GM12878 (cell line): Measurements from ENCODE around the gene DMAC2.

ENCODE experiments used
- ETV6 ChIP-seq, 2 experiments: fragments of 450-650 bp in 1 of 2; IDR thresholded peaks in 1 of 2; conservative IDR thresholded peaks in 1 of 2; 2 replicates each; pipeline ENCODE4 v1.6.1; 2014; ENCODE audit warnings: antibody characterized with exemption in 1 of 2, borderline replicate concordance in 1 of 2, low read depth in 1 of 2, mild to moderate bottlenecking in 1 of 2, moderate library complexity in 1 of 2
- EZH2 ChIP-seq: IDR thresholded peaks from 2 replicates; pipeline ENCODE4 v1.6.1; 2012; ENCODE audit warnings: low read depth, mild to moderate bottlenecking, control low read depth, inconsistent platforms, low read length, borderline replicate concordance; ENCODE audit not compliant: control insufficient read depth
- KDM1A ChIP-seq: fragments of 200-600 bp; sonication (generic); IDR thresholded peaks from 2 replicates; pipeline ENCODE4 v1.6.1; 2016; ENCODE audit warnings: borderline replicate concordance
- MTA2 ChIP-seq: fragments of 450-650 bp; IDR thresholded peaks from 2 replicates; pipeline ENCODE4 v1.6.1; 2016; ENCODE audit warnings: low read depth, mild to moderate bottlenecking, moderate library complexity
- NFYB ChIP-seq: IDR thresholded peaks from 2 replicates; pipeline ENCODE4 v1.6.1; 2011; ENCODE audit warnings: low read depth, mild to moderate bottlenecking, low read length, improper control_type of control experiment, moderate library complexity; ENCODE audit not compliant: insufficient read depth
- NR2C2 ChIP-seq: IDR thresholded peaks from 2 replicates; pipeline ENCODE4 v1.6.1; 2011; ENCODE audit warnings: borderline replicate concordance, low read depth; ENCODE audit not compliant: control insufficient read depth, insufficient read length
- SREBF2 ChIP-seq: IDR thresholded peaks from 2 replicates; pipeline ENCODE4 v1.6.1; 2012; ENCODE audit warnings: mild to moderate bottlenecking, low read length
- SUZ12 ChIP-seq: fragments of 200-600 bp; sonication (generic); IDR thresholded peaks from one replicate; pipeline ENCODE4 v1.6.1; 2018; ENCODE audit warnings: antibody characterized with exemption, mild to moderate bottlenecking; ENCODE audit not compliant: unreplicated experiment
- TBL1XR1 ChIP-seq: IDR thresholded peaks from 2 replicates; pipeline ENCODE4 v1.6.1; 2012; ENCODE audit warnings: low read depth, low read length, improper control_type of control experiment
- ZNF274 ChIP-seq: IDR thresholded peaks from one replicate; pipeline ENCODE4 v1.8.0; 2011; ENCODE audit not compliant: insufficient read length, insufficient read depth
- TF ChIP-seq, protein P1 (sequence below): IDR thresholded peaks from 2 replicates; pipeline ENCODE4 v1.6.1; 2011; ENCODE audit warnings: low read depth, low read length, improper control_type of control experiment, borderline replicate concordance
- TF ChIP-seq, protein P2 (sequence below): fragments of 450-650 bp; IDR thresholded peaks from 2 replicates; pipeline ENCODE4 v1.6.1; 2017; ENCODE audit warnings: mild to moderate bottlenecking, moderate library complexity
- TF ChIP-seq, protein P3 (sequence below), 3 experiments: IDR thresholded peaks in 2 of 3; conservative IDR thresholded peaks in 1 of 3; 2 replicates each; pipeline ENCODE4 v1.5.1; 2011; ENCODE audit warnings: low read depth in 3 of 3, low read length in 3 of 3, mild to moderate bottlenecking in 3 of 3, control low read depth in 2 of 3, moderate library complexity in 2 of 3, inconsistent platforms in 1 of 3, mixed read lengths in 1 of 3; ENCODE audit not compliant: control insufficient read depth in 2 of 3, insufficient read depth in 1 of 3; ENCODE audit errors: extremely low read depth in 1 of 3

DNA sequence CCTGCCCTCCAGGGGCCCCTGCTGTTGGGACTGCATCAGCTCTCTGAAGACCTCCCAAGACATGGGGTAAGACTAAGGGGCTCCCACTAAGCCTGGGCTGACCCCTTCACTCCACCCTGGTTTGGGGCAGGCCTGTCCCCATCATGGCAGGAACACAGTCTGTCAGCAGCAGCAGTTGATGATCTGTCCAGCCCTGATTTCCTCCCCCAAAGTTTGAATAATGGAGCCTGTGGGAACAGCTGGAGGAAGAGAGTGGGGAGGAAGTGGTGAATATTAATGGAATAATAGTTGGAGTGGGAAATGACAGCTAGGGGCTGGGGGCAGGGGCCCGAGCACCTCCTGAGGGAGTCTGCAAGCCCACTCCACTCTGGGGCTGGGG is 11.2 kb downstream of the DMAC2 start:
- TF ChIP-seq, protein P1, sequence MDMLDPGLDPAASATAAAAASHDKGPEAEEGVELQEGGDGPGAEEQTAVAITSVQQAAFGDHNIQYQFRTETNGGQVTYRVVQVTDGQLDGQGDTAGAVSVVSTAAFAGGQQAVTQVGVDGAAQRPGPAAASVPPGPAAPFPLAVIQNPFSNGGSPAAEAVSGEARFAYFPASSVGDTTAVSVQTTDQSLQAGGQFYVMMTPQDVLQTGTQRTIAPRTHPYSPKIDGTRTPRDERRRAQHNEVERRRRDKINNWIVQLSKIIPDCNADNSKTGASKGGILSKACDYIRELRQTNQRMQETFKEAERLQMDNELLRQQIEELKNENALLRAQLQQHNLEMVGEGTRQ, result no peak
- TF ChIP-seq SREBF2 (no peak), MTA2 (no peak), KDM1A (no peak), EZH2 (no peak), ETV6 (conservative IDR thresholded peaks at IDR 0.05 in 1 of 2, IDR thresholded peaks at IDR 0.05 in 1 of 2; ENCODE audit: borderline replicate concordance in 1 of 2, low read depth in 1 of 2) (no peak), TBL1XR1 (no peak), NFYB (no peak), ZNF274 (no peak), SUZ12 (no peak), NR2C2 (no peak)
- TF ChIP-seq, protein P2, sequence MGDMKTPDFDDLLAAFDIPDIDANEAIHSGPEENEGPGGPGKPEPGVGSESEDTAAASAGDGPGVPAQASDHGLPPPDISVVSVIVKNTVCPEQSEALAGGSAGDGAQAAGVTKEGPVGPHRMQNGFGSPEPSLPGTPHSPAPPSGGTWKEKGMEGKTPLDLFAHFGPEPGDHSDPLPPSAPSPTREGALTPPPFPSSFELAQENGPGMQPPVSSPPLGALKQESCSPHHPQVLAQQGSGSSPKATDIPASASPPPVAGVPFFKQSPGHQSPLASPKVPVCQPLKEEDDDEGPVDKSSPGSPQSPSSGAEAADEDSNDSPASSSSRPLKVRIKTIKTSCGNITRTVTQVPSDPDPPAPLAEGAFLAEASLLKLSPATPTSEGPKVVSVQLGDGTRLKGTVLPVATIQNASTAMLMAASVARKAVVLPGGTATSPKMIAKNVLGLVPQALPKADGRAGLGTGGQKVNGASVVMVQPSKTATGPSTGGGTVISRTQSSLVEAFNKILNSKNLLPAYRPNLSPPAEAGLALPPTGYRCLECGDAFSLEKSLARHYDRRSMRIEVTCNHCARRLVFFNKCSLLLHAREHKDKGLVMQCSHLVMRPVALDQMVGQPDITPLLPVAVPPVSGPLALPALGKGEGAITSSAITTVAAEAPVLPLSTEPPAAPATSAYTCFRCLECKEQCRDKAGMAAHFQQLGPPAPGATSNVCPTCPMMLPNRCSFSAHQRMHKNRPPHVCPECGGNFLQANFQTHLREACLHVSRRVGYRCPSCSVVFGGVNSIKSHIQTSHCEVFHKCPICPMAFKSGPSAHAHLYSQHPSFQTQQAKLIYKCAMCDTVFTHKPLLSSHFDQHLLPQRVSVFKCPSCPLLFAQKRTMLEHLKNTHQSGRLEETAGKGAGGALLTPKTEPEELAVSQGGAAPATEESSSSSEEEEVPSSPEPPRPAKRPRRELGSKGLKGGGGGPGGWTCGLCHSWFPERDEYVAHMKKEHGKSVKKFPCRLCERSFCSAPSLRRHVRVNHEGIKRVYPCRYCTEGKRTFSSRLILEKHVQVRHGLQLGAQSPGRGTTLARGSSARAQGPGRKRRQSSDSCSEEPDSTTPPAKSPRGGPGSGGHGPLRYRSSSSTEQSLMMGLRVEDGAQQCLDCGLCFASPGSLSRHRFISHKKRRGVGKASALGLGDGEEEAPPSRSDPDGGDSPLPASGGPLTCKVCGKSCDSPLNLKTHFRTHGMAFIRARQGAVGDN, result no peak
- TF ChIP-seq, protein P3, sequence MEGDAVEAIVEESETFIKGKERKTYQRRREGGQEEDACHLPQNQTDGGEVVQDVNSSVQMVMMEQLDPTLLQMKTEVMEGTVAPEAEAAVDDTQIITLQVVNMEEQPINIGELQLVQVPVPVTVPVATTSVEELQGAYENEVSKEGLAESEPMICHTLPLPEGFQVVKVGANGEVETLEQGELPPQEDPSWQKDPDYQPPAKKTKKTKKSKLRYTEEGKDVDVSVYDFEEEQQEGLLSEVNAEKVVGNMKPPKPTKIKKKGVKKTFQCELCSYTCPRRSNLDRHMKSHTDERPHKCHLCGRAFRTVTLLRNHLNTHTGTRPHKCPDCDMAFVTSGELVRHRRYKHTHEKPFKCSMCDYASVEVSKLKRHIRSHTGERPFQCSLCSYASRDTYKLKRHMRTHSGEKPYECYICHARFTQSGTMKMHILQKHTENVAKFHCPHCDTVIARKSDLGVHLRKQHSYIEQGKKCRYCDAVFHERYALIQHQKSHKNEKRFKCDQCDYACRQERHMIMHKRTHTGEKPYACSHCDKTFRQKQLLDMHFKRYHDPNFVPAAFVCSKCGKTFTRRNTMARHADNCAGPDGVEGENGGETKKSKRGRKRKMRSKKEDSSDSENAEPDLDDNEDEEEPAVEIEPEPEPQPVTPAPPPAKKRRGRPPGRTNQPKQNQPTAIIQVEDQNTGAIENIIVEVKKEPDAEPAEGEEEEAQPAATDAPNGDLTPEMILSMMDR (IDR thresholded peaks at IDR 0.05 in 2 of 3, conservative IDR thresholded peaks at IDR 0.05 in 1 of 3; ENCODE audit: control insufficient read depth in 2 of 3, extremely low read depth in 1 of 3, insufficient read depth in 1 of 3, low read depth in 3 of 3, low read length in 3 of 3), result no peak
